Caco-2 (cell line): ENCODE data around the gene LPAR1. TPM values are rescaled to one million over a fixed set of nuclear protein-coding genes. Genes with fewer than 3 reads are reported as not detected.

Experiments
- BruUV-seq: library from RNA; stranded (reverse); fragments of 400-500 nt; replicated peaks from 2 replicates; lab custom pipeline; 2021; lab: Mats Ljungman, UMichigan
- CTCF ChIA-PET: fragments of 300-600 bp; sonication (Branson Sonifier 250); formaldehyde crosslinking; loops from one replicate; lab custom pipeline; 2022; ENCODE audit warnings: antibody characterized with exemption; lab: Charles Lee
- POLR2A ChIA-PET: fragments of 300-600 bp; sonication (Branson Sonifier 250); formaldehyde crosslinking; loops from one replicate; lab custom pipeline; 2022; ENCODE audit warnings: antibody characterized with exemption; lab: Charles Lee
- DNase-seq, 2 experiments: peaks; one replicate each; pipeline versions ENCODE4 v3.0.0 to v3.0.0-alpha.2; 2020 to 2022
- H3K27me3 ChIP-seq: replicated peaks from 2 replicates; pipeline ENCODE4 v1.6.0; 2011; ENCODE audit warnings: low read length; ENCODE audit not compliant: control insufficient read depth, insufficient read depth
- H3K36me3 ChIP-seq: 2 replicates; pipeline ENCODE4 v1.5.1; 2011; ENCODE audit warnings: low read length; ENCODE audit not compliant: control insufficient read depth, insufficient read depth
- H3K4me1 ChIP-seq: fragments of 250-450 bp; sonication (Bioruptor Pico); 2 replicates; pipeline ENCODE4 v1.5.1; 2020; ENCODE audit warnings: mild to moderate bottlenecking
- H3K4me3 ChIP-seq: 2 replicates; pipeline ENCODE4 v1.5.1; 2011; ENCODE audit warnings: low read depth, mild to moderate bottlenecking, control low read depth, low read length
- H3K9me3 ChIP-seq: fragments of 250-450 bp; sonication (Bioruptor Pico); 2 replicates; pipeline ENCODE4 v1.5.1; 2020; ENCODE audit warnings: mild to moderate bottlenecking, moderate library complexity
- H3K27ac Mint-ChIP-seq: one replicate; pipeline ENCODE4 v1.8.0; 2022; ENCODE audit warnings: mixed read lengths; ENCODE audit not compliant: unreplicated experiment
- H3K27me3 Mint-ChIP-seq: one replicate; pipeline ENCODE4 v1.8.0; 2022; ENCODE audit warnings: mixed read lengths; ENCODE audit not compliant: insufficient read depth, unreplicated experiment
- H3K36me3 Mint-ChIP-seq: one replicate; pipeline ENCODE4 v1.8.0; 2022; ENCODE audit warnings: mild to moderate bottlenecking, mixed read lengths; ENCODE audit not compliant: insufficient read depth, unreplicated experiment
- H3K4me1 Mint-ChIP-seq: one replicate; pipeline ENCODE4 v1.8.0; 2022; ENCODE audit warnings: low read depth, mixed read lengths; ENCODE audit not compliant: unreplicated experiment
- H3K4me3 Mint-ChIP-seq: one replicate; pipeline ENCODE4 v1.8.0; 2022; ENCODE audit warnings: mild to moderate bottlenecking, moderate library complexity, mixed read lengths; ENCODE audit not compliant: unreplicated experiment
- H3K9me3 Mint-ChIP-seq: one replicate; pipeline ENCODE4 v1.8.0; 2022; ENCODE audit warnings: mixed read lengths; ENCODE audit not compliant: unreplicated experiment
- intact Hi-C: fragments of 100-400 bp; cut with micrococcal nuclease; formaldehyde crosslinking; loops from one replicate; pipeline ENCODE4 v1.10.0; 2022; ENCODE audit not compliant: unreplicated experiment
- total RNA-seq: library from RNA; stranded (reverse); gene quantifications from 2 replicates; pipeline ENCODE4 v1.2.3, GENCODE V29; 2022
- TF ChIP-seq, protein P1 (sequence below), 2 experiments: fragments of 200-600 bp in 1 of 2; IDR thresholded peaks; 1 replicate in 1 of 2; 2 replicates in 1 of 2; pipeline versions ENCODE4 v1.5.1 to v1.8.0; 2011 to 2022; ENCODE audit warnings: antibody characterized with exemption in 1 of 2, control low read depth in 1 of 2, inconsistent platforms in 1 of 2, low read depth in 1 of 2, low read length in 1 of 2, mild to moderate bottlenecking in 1 of 2, moderate library complexity in 1 of 2; ENCODE audit not compliant: insufficient read depth in 1 of 2, severe bottlenecking in 1 of 2, unreplicated experiment in 1 of 2

LPAR1 gene
- total RNA-seq, 1 experiment from 2014 or later: 20.3 TPM

DNA sequence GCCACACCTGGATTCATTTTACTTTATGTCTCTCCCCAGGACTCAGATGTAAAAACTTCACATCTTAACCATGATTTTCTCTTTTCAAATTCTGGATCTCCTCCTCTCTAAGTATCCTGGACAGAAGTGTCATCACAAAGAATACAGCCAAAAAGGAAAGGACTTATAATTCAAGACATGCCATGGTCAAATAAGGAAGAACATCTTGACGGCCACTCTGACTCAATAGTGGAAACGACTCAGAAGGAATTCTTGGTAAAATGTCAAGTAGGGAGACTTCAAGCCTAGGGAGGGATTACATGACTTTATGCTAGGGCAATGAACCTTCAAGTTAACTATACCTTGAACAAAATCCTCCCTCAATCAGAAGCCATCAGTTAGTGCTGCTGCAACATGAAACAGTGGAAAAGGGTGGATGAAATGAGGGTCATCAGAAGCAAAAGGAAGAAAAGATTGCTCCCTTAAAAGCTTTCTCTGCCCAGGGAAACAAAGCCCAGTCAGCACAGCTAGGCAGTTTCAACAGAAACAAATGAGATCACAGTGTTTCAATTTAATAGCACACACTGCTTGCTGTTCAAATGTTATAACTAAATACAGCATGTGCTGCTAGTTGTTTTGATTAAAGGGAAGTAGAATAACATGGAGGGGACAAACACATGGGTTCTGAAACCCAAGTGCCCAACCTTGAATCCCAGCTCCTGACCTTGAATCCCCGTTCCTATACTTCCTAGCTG is 101.4 kb downstream of the LPAR1 start:
- H3K27ac Mint-ChIP-seq: no peak overlapping the region
- intact Hi-C loops: no loop called here
- Histone ChIP-seq H3K36me3 (no peaks in the 10 kb centered on the region), H3K9me3 (no peaks in the 10 kb centered on the region), H3K27me3 (no peaks in the 10 kb centered on the region), H3K4me1 (peaks cover 5% of the 10 kb centered on the region; the same call in 1 of the 2 replicates), H3K4me3 (no peak overlapping the region)
- peaks cover 10% of the 10 kb centered on the region for H3K9me3 Mint-ChIP-seq
- no peaks in the 10 kb centered on the region for H3K4me1 Mint-ChIP-seq
- ChIA-PET POLR2A (no interaction called here), CTCF (no interaction called here)
- H3K4me3 Mint-ChIP-seq: no peak overlapping the region
- TF ChIP-seq, protein P1, sequence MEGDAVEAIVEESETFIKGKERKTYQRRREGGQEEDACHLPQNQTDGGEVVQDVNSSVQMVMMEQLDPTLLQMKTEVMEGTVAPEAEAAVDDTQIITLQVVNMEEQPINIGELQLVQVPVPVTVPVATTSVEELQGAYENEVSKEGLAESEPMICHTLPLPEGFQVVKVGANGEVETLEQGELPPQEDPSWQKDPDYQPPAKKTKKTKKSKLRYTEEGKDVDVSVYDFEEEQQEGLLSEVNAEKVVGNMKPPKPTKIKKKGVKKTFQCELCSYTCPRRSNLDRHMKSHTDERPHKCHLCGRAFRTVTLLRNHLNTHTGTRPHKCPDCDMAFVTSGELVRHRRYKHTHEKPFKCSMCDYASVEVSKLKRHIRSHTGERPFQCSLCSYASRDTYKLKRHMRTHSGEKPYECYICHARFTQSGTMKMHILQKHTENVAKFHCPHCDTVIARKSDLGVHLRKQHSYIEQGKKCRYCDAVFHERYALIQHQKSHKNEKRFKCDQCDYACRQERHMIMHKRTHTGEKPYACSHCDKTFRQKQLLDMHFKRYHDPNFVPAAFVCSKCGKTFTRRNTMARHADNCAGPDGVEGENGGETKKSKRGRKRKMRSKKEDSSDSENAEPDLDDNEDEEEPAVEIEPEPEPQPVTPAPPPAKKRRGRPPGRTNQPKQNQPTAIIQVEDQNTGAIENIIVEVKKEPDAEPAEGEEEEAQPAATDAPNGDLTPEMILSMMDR (IDR thresholded peaks at IDR 0.05; ENCODE audit: insufficient read depth in 1 of 2, low read depth in 1 of 2, low read length in 1 of 2, severe bottlenecking in 1 of 2, unreplicated experiment in 1 of 2): no peak
- H3K36me3 Mint-ChIP-seq: peaks cover 14% of the 10 kb centered on the region
- DNase-seq: no peak
- H3K27me3 Mint-ChIP-seq: no peaks in the 10 kb centered on the region
- no TSS peak for BruUV-seq

DNA sequence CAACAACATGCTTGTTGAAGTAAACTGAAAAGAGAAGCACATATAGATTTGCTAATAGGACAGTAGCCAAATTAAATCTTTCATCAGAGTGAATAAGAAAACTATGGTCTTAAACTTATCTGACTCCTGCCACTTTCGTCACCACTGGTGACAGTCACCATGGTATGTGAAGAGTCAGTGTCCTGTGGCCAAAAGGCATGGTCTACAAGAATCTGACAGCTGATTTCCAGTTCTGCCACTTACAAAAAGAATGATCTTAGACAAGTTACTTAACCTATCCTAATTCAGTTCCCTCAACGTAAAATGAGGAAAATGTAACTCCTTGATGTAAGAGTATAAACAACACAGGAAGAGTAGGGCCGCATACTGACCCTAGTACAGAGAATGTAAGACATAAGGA is 102.0 kb downstream of the LPAR1 start:
- ChIA-PET POLR2A (no interaction called here), CTCF (no interaction called here)
- Histone ChIP-seq H3K27me3 (no peaks in the 10 kb centered on the region), H3K4me3 (no peak overlapping the region), H3K9me3 (no peaks in the 10 kb centered on the region), H3K36me3 (no peaks in the 10 kb centered on the region), H3K4me1 (peaks cover 5% of the 10 kb centered on the region; the same call in 1 of the 2 replicates)
- H3K36me3 Mint-ChIP-seq: peaks cover 7% of the 10 kb centered on the region
- no peak overlapping the region for H3K27ac Mint-ChIP-seq
- TF ChIP-seq, protein P1 (IDR thresholded peaks at IDR 0.05; ENCODE audit: insufficient read depth in 1 of 2, low read depth in 1 of 2, low read length in 1 of 2, severe bottlenecking in 1 of 2, unreplicated experiment in 1 of 2): no peak
- peaks cover 10% of the 10 kb centered on the region for H3K9me3 Mint-ChIP-seq
- intact Hi-C loops: no loop called here
- no peak for DNase-seq
- no peaks in the 10 kb centered on the region for H3K4me1 Mint-ChIP-seq
- BruUV-seq: no TSS peak
- H3K27me3 Mint-ChIP-seq: no peaks in the 10 kb centered on the region
- H3K4me3 Mint-ChIP-seq: no peak overlapping the region

DNA sequence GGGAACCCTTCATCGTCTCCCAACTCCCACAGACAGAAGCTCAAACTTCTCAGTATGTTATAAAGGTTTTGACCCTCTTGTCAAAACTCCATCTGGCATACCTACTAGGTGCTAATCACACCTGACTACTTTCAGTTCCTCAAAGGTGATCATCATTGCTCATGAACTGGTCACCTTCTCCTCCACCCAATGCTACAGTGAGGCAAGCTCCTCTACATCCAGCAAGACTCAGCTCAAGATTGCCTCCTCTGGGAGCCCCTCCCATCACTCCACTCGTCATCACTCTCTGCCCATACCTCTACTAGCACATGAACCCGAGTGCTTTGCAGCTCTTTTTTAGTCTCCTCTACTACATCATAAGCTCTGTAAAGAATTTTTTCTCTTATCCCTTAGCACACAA is 102.4 kb downstream of the LPAR1 start:
- no peaks in the 10 kb centered on the region for H3K27me3 Mint-ChIP-seq
- H3K4me3 Mint-ChIP-seq: no peak overlapping the region
- Histone ChIP-seq H3K4me3 (no peak overlapping the region), H3K4me1 (peaks cover 5% of the 10 kb centered on the region; the same call in 1 of the 2 replicates), H3K9me3 (no peaks in the 10 kb centered on the region), H3K36me3 (no peaks in the 10 kb centered on the region), H3K27me3 (no peaks in the 10 kb centered on the region)
- no peaks in the 10 kb centered on the region for H3K4me1 Mint-ChIP-seq
- TF ChIP-seq, protein P1 (IDR thresholded peaks at IDR 0.05; ENCODE audit: insufficient read depth in 1 of 2, low read depth in 1 of 2, low read length in 1 of 2, severe bottlenecking in 1 of 2, unreplicated experiment in 1 of 2): no peak
- no peak overlapping the region for H3K27ac Mint-ChIP-seq
- peaks cover 10% of the 10 kb centered on the region for H3K9me3 Mint-ChIP-seq
- no TSS peak for BruUV-seq
- peaks cover 6% of the 10 kb centered on the region for H3K36me3 Mint-ChIP-seq
- ChIA-PET POLR2A (no interaction called here), CTCF (no interaction called here)
- intact Hi-C loops: no loop called here
- DNase-seq: no peak
